Endothelial cell of umbilical vein (primary cell): ENCODE data around the gene ITIH3. TPM values are rescaled to one million over a fixed set of nuclear protein-coding genes. Genes with fewer than 3 reads are reported as not detected.

Experiments used
- BruUV-seq: library from RNA; stranded (reverse); fragments of 400-500 nt; replicated peaks from 2 replicates; lab custom pipeline; 2021; lab: Mats Ljungman, UMichigan
- CTCF ChIA-PET: fragments of 300-600, 350-600 bp; sonication (Branson Sonifier 250); formaldehyde crosslinking; loops from one replicate; lab custom pipeline; 2021; ENCODE audit warnings: antibody characterized with exemption, inconsistent platforms; lab: Charles Lee
- POLR2A ChIA-PET: fragments of 300-600, 350-600 bp; sonication (Branson Sonifier 250); formaldehyde crosslinking; loops from one replicate; lab custom pipeline; 2021; ENCODE audit warnings: antibody characterized with exemption, inconsistent platforms; lab: Charles Lee
- DNase-seq: peaks from one replicate; pipeline ENCODE4 v3.0.0-alpha.2; 2011; ENCODE audit warnings: low read depth, low spot score
- FAIRE-seq: peaks from 2 replicates; lab custom pipeline; 2011; peaks lifted over from hg19 to GRCh38; lab: Jason Lieb, UNC
- H2AFZ ChIP-seq: 2 replicates; pipeline ENCODE4 v1.6.0; 2012; ENCODE audit warnings: low read depth, low read length, control low read depth, inconsistent platforms
- H3K27ac ChIP-seq: 2 replicates; pipeline ENCODE4 v1.5.1; 2011; ENCODE audit warnings: low read depth, mild to moderate bottlenecking, control low read depth, low read length, moderate library complexity; ENCODE audit not compliant: insufficient read depth
- H3K27me3 ChIP-seq, 2 experiments: 2 replicates each; pipeline versions ENCODE4 v1.6.0 to v1.6.1; 2011; ENCODE audit warnings: low read length in 2 of 2, mixed read lengths in 1 of 2; ENCODE audit not compliant: control insufficient read depth in 2 of 2, insufficient read depth in 2 of 2
- H3K36me3 ChIP-seq, 2 experiments: 2 replicates in 1 of 2; 3 replicates in 1 of 2; pipeline ENCODE4 v1.5.1; 2011; ENCODE audit warnings: low read length in 2 of 2, mild to moderate bottlenecking in 1 of 2, moderate library complexity in 1 of 2; ENCODE audit not compliant: control insufficient read depth in 2 of 2, insufficient read depth in 2 of 2; ENCODE audit errors: extremely low read depth in 1 of 2
- H3K4me1 ChIP-seq: 3 replicates; pipeline ENCODE4 v1.5.1; 2011; ENCODE audit warnings: mild to moderate bottlenecking, low read length; ENCODE audit not compliant: control insufficient read depth, insufficient read depth; ENCODE audit errors: extremely low read depth
- H3K4me2 ChIP-seq: 2 replicates; pipeline ENCODE4 v1.6.1; 2011; ENCODE audit warnings: low read length, control low read depth, mixed read lengths; ENCODE audit not compliant: insufficient read depth
- H3K4me3 ChIP-seq, 3 experiments: fragments of 200-600 bp in 1 of 3; sonication (generic), shearing (Covaris generic) in 1 of 3; replicated peaks in 1 of 3; 2 replicates each; pipeline ENCODE4 v1.5.1; 2011 to 2016; ENCODE audit warnings: control low read depth in 3 of 3, low read length in 3 of 3, mild to moderate bottlenecking in 2 of 3, inconsistent platforms in 1 of 3, low read depth in 1 of 3, moderate library complexity in 1 of 3; ENCODE audit not compliant: insufficient read depth in 1 of 3
- H3K79me2 ChIP-seq: 2 replicates; pipeline ENCODE4 v1.6.0; 2012; ENCODE audit warnings: low read length, inconsistent platforms; ENCODE audit not compliant: control insufficient read depth, insufficient read depth
- H3K9ac ChIP-seq: replicated peaks from 2 replicates; pipeline ENCODE3; 2011; ENCODE audit warnings: low read length, control low read depth; ENCODE audit not compliant: insufficient read depth; ENCODE audit errors: extremely low read depth
- H3K9me1 ChIP-seq: replicated peaks from 3 replicates; pipeline ENCODE4 v1.6.0; 2011; ENCODE audit warnings: mild to moderate bottlenecking, low read length; ENCODE audit not compliant: control insufficient read depth, insufficient read depth; ENCODE audit errors: extremely low read depth
- H3K9me3 ChIP-seq: replicated peaks from 2 replicates; pipeline ENCODE4 v1.5.1; 2012; ENCODE audit warnings: low read length, inconsistent platforms; ENCODE audit not compliant: control insufficient read depth, insufficient read depth
- H4K20me1 ChIP-seq: replicated peaks from 2 replicates; pipeline ENCODE3; 2011; ENCODE audit warnings: mild to moderate bottlenecking, low read length; ENCODE audit not compliant: control insufficient read depth, insufficient read depth; ENCODE audit errors: extremely low read depth
- CTCF ChIP-seq, 2 donors: IDR thresholded peaks; 1 replicate in 1 of 2; 2 replicates in 1 of 2; pipeline ENCODE4 v1.5.1; 2011; ENCODE audit warnings: low read length in 2 of 2, mild to moderate bottlenecking in 2 of 2, moderate library complexity in 2 of 2, control low read depth in 1 of 2, inconsistent platforms in 1 of 2, low read depth in 1 of 2; ENCODE audit not compliant: insufficient read depth in 1 of 2; ENCODE audit errors: extremely low read depth in 1 of 2
- EZH2 ChIP-seq: IDR thresholded peaks from 2 replicates; pipeline ENCODE4 v1.6.1; 2012; ENCODE audit warnings: borderline replicate concordance, low read depth, mild to moderate bottlenecking, moderate library complexity, low read length, inconsistent platforms; ENCODE audit not compliant: severe bottlenecking
- FOS ChIP-seq: IDR thresholded peaks from 2 replicates; pipeline ENCODE4 v1.6.1; 2011; ENCODE audit warnings: mild to moderate bottlenecking, low read length, moderate library complexity, borderline replicate concordance; ENCODE audit not compliant: insufficient read depth
- GATA2 ChIP-seq: IDR thresholded peaks from 2 replicates; pipeline ENCODE4 v1.7.0; 2011; ENCODE audit warnings: low read depth, mild to moderate bottlenecking, moderate library complexity, mixed read lengths, low read length; ENCODE audit not compliant: insufficient read length, insufficient read depth
- JUN ChIP-seq: IDR thresholded peaks from 2 replicates; pipeline ENCODE4 v1.6.1; 2011; ENCODE audit warnings: borderline replicate concordance, low read depth; ENCODE audit not compliant: insufficient read length, insufficient read depth
- MAX ChIP-seq: IDR thresholded peaks from 2 replicates; pipeline ENCODE4 v1.6.1; 2011; ENCODE audit not compliant: insufficient read depth, insufficient read length
- MYC ChIP-seq: IDR thresholded peaks from one replicate; pipeline ENCODE4 v1.6.1; 2011; ENCODE audit warnings: mild to moderate bottlenecking, low read depth, low read length
- POLR2A ChIP-seq: IDR thresholded peaks from 2 replicates; pipeline ENCODE4 v1.6.1; 2012; ENCODE audit warnings: low read depth, mild to moderate bottlenecking, control low read depth, low read length
- POLR2AphosphoS5 ChIP-seq: IDR thresholded peaks from 2 replicates; pipeline ENCODE4 v1.6.1; 2012; ENCODE audit warnings: low read depth, mild to moderate bottlenecking, control low read depth, low read length, moderate library complexity; ENCODE audit not compliant: insufficient read depth
- dilution Hi-C: fragments of 300-500 bp; cut with MboI; formaldehyde crosslinking; loops from one replicate; pipeline ENCODE4 v1.15.0; 2019; ENCODE audit warnings: low sequenced_read_pairs; ENCODE audit not compliant: extremely low pct_ligation_motif_present
- intact Hi-C: fragments of 100-400 bp; cut with micrococcal nuclease; formaldehyde crosslinking; loops from one replicate; pipeline ENCODE4 v1.10.0; 2022
- polyA plus RNA-seq, 4 experiments: library from polyadenylated mRNA; depleted of rRNA in 3 of 4; stranded (reverse) in 3 of 4; unstranded in 1 of 4; fragments of >200 nt; gene quantifications; 2 replicates each; pipeline versions ENCODE4 v1.2.1 to v1.2.3, GENCODE V29; 2011 to 2012; ENCODE audit warnings: missing spikeins in 1 of 4
- total RNA-seq: library from RNA; stranded (reverse); gene quantifications from 2 replicates; pipeline ENCODE4 v1.2.3, GENCODE V29; 2021

ITIH3 gene
- total and polyA plus RNA-seq, 2 donors (not counting 3 experiments of a cell fraction or from before 2014, with no cell fraction given) = not detected

- Histone ChIP-seq H3K79me2 (no peaks in the 10 kb centered on the region), H3K36me3 (no peaks in the 10 kb centered on the region), H4K20me1 (no peaks in the 10 kb centered on the region), H3K4me1 (no peaks in the 10 kb centered on the region), H3K9me1 (no peaks in the 10 kb centered on the region), H3K4me3 (no peak overlapping the region), H3K4me2 (no peak overlapping the region), H2AFZ (no peak overlapping the region), H3K27ac (no peak overlapping the region), H3K9me3 (no peaks in the 10 kb centered on the region), H3K9ac (no peak overlapping the region), H3K27me3 (no peaks in the 10 kb centered on the region)
- dilution Hi-C loops = no loop called here
- no TSS peak for BruUV-seq
- intact Hi-C loops = no loop called here
- TF ChIP-seq FOS (no peak), POLR2A (no peak), EZH2 (no peak), MYC (no peak), MAX (no peak), GATA2 (no peak), CTCF (IDR thresholded peaks at IDR 0.05; ENCODE audit: extremely low read depth in 1 of 2, insufficient read depth in 1 of 2, low read depth in 1 of 2, low read length in 2 of 2) (no peak), JUN (no peak), POLR2AphosphoS5 (no peak)
- CTCF ChIA-PET = interaction anchor here (1.4 to 1.5 kb wide), 2 partner anchors 9 to 31 kb away, joined by 3 read pairs; no protein-coding TSS in a partner anchor
- FAIRE-seq = no peak
- DNase-seq = no peak
- POLR2A ChIA-PET = no interaction called here
Observed at GRCh38 chr3:52789746-52790040, 4.9 kb upstream of the ITIH3 start.
